ENCODE results near the gene LTBP1.

DNA sequence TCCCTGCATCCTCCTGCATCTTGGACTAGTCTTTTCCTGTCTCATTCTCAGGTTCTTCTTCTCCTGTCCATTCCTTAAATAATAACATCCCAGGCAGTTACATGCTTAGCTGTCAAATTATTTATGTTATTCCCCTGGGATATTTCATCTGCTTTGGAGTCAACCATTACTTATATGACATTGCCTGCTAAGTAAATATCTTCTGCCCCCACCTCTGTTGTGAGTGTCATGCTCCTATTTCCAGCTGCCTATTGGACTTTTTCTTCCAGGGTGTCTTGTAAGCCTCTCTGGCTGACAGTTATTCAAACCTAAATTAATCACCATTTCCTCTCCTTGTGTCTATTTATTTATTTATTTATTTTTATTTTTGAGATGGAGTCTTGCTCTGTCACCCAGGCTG, 405.0 kb downstream of the LTBP1 start:
- TF ChIP-seq, protein P1, sequence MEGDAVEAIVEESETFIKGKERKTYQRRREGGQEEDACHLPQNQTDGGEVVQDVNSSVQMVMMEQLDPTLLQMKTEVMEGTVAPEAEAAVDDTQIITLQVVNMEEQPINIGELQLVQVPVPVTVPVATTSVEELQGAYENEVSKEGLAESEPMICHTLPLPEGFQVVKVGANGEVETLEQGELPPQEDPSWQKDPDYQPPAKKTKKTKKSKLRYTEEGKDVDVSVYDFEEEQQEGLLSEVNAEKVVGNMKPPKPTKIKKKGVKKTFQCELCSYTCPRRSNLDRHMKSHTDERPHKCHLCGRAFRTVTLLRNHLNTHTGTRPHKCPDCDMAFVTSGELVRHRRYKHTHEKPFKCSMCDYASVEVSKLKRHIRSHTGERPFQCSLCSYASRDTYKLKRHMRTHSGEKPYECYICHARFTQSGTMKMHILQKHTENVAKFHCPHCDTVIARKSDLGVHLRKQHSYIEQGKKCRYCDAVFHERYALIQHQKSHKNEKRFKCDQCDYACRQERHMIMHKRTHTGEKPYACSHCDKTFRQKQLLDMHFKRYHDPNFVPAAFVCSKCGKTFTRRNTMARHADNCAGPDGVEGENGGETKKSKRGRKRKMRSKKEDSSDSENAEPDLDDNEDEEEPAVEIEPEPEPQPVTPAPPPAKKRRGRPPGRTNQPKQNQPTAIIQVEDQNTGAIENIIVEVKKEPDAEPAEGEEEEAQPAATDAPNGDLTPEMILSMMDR (IDR thresholded peaks at IDR 0.05) = no peak
- no peak for TF ChIP-seq POLR2A (IDR thresholded peaks at IDR 0.05)

Data from transverse colon (tissue), 3 donors.